PFSK-1 (cell line): ENCODE results near the gene MAIP1.

Experiments
- POLR2AphosphoS5 ChIP-seq: IDR thresholded peaks from 2 replicates; pipeline ENCODE4 v1.6.1; 2012; ENCODE audit warnings: low read depth, mild to moderate bottlenecking, control low read depth, low read length, moderate library complexity
- SIN3A ChIP-seq: IDR thresholded peaks from 2 replicates; pipeline ENCODE4 v1.6.1; 2012; ENCODE audit warnings: mild to moderate bottlenecking, low read length, moderate library complexity, borderline replicate concordance; ENCODE audit not compliant: insufficient read depth
- TF ChIP-seq, protein P1 (sequence below), 2 experiments: IDR thresholded peaks; 2 replicates each; pipeline versions ENCODE4 v1.6.1 to v1.8.0; 2011 to 2012; ENCODE audit warnings: low read depth in 2 of 2, low read length in 2 of 2, control low read depth in 1 of 2, inconsistent platforms in 1 of 2, mild to moderate bottlenecking in 1 of 2, moderate library complexity in 1 of 2; ENCODE audit not compliant: insufficient read depth in 1 of 2

DNA sequence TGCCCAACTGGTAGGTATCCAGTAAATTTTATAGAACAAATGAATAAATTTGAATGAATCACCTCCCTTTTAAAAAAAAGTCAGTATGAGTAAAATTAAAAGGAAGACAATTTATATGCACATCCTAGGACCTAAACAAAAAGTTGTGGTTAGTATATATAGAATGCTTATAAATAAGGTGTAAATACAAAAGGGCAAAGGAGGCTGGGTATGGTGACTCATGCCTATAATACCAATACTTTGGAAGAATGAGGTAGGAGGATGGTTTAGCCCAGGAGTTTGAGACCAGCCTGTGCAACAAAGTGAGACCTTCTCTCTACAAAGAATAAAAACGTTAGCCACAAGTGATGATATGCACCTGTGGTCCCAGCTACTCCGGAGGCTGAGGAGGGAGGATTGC lies 31.5 kb upstream of the MAIP1 start:
- TF ChIP-seq SIN3A (no peak), POLR2AphosphoS5 (no peak)
- TF ChIP-seq, protein P1, sequence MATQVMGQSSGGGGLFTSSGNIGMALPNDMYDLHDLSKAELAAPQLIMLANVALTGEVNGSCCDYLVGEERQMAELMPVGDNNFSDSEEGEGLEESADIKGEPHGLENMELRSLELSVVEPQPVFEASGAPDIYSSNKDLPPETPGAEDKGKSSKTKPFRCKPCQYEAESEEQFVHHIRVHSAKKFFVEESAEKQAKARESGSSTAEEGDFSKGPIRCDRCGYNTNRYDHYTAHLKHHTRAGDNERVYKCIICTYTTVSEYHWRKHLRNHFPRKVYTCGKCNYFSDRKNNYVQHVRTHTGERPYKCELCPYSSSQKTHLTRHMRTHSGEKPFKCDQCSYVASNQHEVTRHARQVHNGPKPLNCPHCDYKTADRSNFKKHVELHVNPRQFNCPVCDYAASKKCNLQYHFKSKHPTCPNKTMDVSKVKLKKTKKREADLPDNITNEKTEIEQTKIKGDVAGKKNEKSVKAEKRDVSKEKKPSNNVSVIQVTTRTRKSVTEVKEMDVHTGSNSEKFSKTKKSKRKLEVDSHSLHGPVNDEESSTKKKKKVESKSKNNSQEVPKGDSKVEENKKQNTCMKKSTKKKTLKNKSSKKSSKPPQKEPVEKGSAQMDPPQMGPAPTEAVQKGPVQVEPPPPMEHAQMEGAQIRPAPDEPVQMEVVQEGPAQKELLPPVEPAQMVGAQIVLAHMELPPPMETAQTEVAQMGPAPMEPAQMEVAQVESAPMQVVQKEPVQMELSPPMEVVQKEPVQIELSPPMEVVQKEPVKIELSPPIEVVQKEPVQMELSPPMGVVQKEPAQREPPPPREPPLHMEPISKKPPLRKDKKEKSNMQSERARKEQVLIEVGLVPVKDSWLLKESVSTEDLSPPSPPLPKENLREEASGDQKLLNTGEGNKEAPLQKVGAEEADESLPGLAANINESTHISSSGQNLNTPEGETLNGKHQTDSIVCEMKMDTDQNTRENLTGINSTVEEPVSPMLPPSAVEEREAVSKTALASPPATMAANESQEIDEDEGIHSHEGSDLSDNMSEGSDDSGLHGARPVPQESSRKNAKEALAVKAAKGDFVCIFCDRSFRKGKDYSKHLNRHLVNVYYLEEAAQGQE (IDR thresholded peaks at IDR 0.05; ENCODE audit: insufficient read depth in 1 of 2, low read depth in 2 of 2, low read length in 2 of 2), result no peak
